ENCODE results near the gene TM9SF2. TPM values are rescaled to one million over a fixed set of nuclear protein-coding genes. Genes with fewer than 3 reads are reported as not detected.

TM9SF2 gene
- total RNA-seq, 1 donor from 2014 or later = 61.8 TPM

GRCh38 chr13:99606324-99607066, 105.2 kb downstream of the TM9SF2 start, which contains the start of gene CLYBL:
CLYBL (plus strand) TSS chr13:99606690.
- intact Hi-C loops (cut with DNase I) = loop anchor here (5.0 kb wide), 1 partner anchor 104 kb away; the partner anchor contains the start of gene TM9SF2
- peak; percentile 98 for DNase-seq (ENCODE audit: low spot score)

- intact Hi-C loops (cut with DNase I) = loop anchor here (5.0 kb wide), 1 partner anchor 106 kb away; the partner anchor contains the start of gene TM9SF2
These were observed 107.1 kb downstream of the TM9SF2 start for GRCh38 chr13:99608345-99608744.

GRCh38 chr13:99610702-99611289, 109.5 kb downstream of the TM9SF2 start:
- intact Hi-C loops (cut with DNase I) = loop anchor here (5.0 kb wide), 1 partner anchor 168 kb away; no protein-coding TSS in a partner anchor
- no peak for DNase-seq (ENCODE audit: low spot score)

More at GRCh38 chr13:99608345-99608744, 107.1 kb downstream of the TM9SF2 start:
- DNase-seq (ENCODE audit: low spot score) = no peak

Other genes starting within 250 kb of the TM9SF2 start
- not detected for gene GPR18, start 243.1 kb upstream of the TM9SF2 start, total RNA-seq
- gene GPR183, start 194.1 kb upstream of the TM9SF2 start, total RNA-seq = 1.1 TPM
- gene CLYBL, start 105.2 kb downstream of the TM9SF2 start, total RNA-seq = 25.5 TPM

All from cardiac septum (tissue), 1 donor.